Parathyroid adenoma (tissue), 2 donors: Measurements from ENCODE around the gene FBXL5.

Experiments
- H2AFZ ChIP-seq: fragments of 300-600 bp; sonication (generic); one replicate; pipeline ENCODE4 v1.7.0; 2017; ENCODE audit warnings: antibody characterized with exemption, mild to moderate bottlenecking
- H3K27ac ChIP-seq: fragments of 300-600 bp; sonication (generic); one replicate; pipeline ENCODE4 v1.7.0; 2017
- H3K27me3 ChIP-seq: fragments of 300-600 bp; sonication (generic); one replicate; pipeline ENCODE4 v1.7.0; 2017; ENCODE audit warnings: low read length; ENCODE audit not compliant: control insufficient read depth, insufficient read depth
- H3K36me3 ChIP-seq: fragments of 300-600 bp; sonication (generic); one replicate; pipeline ENCODE4 v1.7.0; 2017; ENCODE audit warnings: low read length; ENCODE audit not compliant: control insufficient read depth, insufficient read depth
- H3K4me1 ChIP-seq: fragments of 300-600 bp; sonication (generic); one replicate; pipeline ENCODE4 v1.7.0; 2017; ENCODE audit warnings: control low read depth
- H3K4me2 ChIP-seq: fragments of 300-600 bp; sonication (generic); one replicate; pipeline ENCODE4 v1.7.0; 2017; ENCODE audit warnings: low read length
- H3K4me3 ChIP-seq: fragments of 300-600 bp; sonication (generic); one replicate; pipeline ENCODE4 v1.7.0; 2017; ENCODE audit warnings: low read depth, low read length
- H3K79me2 ChIP-seq: fragments of 300-600 bp; sonication (generic); one replicate; pipeline ENCODE4 v1.7.0; 2017; ENCODE audit warnings: control low read depth
- H3K9ac ChIP-seq: fragments of 300-600 bp; sonication (generic); one replicate; pipeline ENCODE4 v1.7.0; 2017; ENCODE audit warnings: mild to moderate bottlenecking
- H3K9me3 ChIP-seq: fragments of 300-600 bp; sonication (generic); one replicate; pipeline ENCODE4 v1.7.0; 2017; ENCODE audit warnings: low read length; ENCODE audit not compliant: control insufficient read depth
- TF ChIP-seq, protein P1 (sequence below): fragments of 300-600 bp; sonication (generic); IDR thresholded peaks from one replicate; pipeline ENCODE4 v1.7.0; 2017; ENCODE audit warnings: antibody characterized with exemption, mild to moderate bottlenecking
- donor health status: primary hyperparathyroidism.

The FBXL5 gene

DNA sequence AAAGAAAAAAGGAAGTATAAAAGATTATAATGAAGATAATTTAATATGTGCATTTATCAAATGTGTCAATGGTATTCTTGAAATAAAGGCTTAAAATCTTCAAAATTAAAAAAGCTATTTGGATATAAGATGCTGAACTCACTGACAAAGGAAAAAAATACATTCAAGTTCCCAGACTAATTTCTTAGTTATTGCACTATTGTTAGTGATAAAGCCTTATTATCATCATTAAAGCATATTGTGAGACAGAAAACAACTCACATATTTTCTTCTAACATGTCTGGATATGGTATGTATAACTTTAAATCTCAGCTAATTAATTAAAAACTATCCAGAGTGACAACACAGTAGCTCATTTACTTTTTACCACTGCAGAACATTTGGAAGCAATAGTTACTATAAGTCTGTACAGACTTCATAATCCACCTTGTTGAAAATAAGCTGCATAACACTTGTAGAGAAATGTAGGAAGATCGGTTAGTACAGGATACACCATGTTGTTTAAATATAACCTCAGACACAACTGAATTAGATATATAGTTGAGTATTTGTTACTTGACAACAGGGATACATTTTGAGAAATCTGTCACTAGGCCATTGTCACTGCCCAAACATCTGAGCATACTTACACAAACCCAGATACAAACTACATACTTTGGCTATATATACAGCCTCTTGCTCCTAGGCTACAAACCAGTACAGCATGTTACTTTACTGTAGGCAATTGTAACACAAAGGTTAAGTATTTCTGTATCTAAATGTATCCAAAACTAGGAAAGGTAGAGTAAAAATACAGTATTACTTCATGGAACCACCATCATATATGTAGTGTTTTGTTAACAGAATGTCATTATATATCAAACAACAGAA lies 13.6 kb upstream of the FBXL5 start:
- no peak overlapping the region for H3K4me3 ChIP-seq
- no peak overlapping the region for H3K4me2 ChIP-seq
- no peaks in the 10 kb centered on the region for H3K27me3 ChIP-seq
- no peak overlapping the region for H3K27ac ChIP-seq
- H2AFZ ChIP-seq, result no peak overlapping the region
- no peaks in the 10 kb centered on the region for H3K79me2 ChIP-seq
- TF ChIP-seq, protein P1, sequence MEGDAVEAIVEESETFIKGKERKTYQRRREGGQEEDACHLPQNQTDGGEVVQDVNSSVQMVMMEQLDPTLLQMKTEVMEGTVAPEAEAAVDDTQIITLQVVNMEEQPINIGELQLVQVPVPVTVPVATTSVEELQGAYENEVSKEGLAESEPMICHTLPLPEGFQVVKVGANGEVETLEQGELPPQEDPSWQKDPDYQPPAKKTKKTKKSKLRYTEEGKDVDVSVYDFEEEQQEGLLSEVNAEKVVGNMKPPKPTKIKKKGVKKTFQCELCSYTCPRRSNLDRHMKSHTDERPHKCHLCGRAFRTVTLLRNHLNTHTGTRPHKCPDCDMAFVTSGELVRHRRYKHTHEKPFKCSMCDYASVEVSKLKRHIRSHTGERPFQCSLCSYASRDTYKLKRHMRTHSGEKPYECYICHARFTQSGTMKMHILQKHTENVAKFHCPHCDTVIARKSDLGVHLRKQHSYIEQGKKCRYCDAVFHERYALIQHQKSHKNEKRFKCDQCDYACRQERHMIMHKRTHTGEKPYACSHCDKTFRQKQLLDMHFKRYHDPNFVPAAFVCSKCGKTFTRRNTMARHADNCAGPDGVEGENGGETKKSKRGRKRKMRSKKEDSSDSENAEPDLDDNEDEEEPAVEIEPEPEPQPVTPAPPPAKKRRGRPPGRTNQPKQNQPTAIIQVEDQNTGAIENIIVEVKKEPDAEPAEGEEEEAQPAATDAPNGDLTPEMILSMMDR, result no peak
- no peaks in the 10 kb centered on the region for H3K9me3 ChIP-seq
- H3K36me3 ChIP-seq, result no peaks in the 10 kb centered on the region
- no peak overlapping the region for H3K9ac ChIP-seq
- H3K4me1 ChIP-seq, result no peaks in the 10 kb centered on the region

- no peaks in the 10 kb centered on the region for H3K9me3 ChIP-seq
- H3K4me1 ChIP-seq, result no peaks in the 10 kb centered on the region
- no peak overlapping the region for H3K9ac ChIP-seq
- TF ChIP-seq, protein P1, result no peak
- H3K36me3 ChIP-seq, result no peaks in the 10 kb centered on the region
- no peak overlapping the region for H3K27ac ChIP-seq
- no peak overlapping the region for H3K4me3 ChIP-seq
- H3K4me2 ChIP-seq, result no peak overlapping the region
- no peaks in the 10 kb centered on the region for H3K27me3 ChIP-seq
- no peaks in the 10 kb centered on the region for H3K79me2 ChIP-seq
- no peak overlapping the region for H2AFZ ChIP-seq
Observed at GRCh38 chr4:15667006-15667405, 11.8 kb upstream of the FBXL5 start.

DNA sequence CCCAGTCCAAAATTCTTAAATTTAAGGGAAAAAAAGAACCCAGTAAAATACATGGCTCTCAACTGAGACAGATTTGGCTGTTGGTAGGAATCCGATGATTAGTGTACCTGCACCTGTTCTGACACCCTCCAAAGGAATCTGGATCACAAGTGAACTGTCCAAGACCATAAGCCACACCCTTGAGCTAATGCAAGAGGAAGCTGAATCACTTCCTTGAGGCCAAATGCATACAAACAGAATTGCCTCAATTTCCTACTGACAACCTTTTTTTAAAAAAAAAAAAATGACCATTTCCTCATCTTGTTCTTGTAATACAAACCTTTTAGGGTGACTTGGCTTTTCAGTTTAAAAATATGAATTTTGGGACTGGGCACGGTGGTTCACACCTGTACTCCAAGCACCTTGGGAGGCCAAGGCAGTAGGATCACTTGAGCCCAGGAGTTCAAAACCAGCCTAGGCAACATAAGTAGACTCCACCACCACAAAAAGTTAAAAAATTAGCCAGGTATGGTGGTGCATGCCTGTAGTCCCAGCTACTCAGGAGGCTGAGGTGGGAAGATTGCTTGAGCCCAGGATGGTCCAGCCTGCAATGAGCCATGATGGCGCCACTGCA lies 10.7 kb upstream of the FBXL5 start:
- no peaks in the 10 kb centered on the region for H3K4me1 ChIP-seq
- H3K27me3 ChIP-seq, result no peaks in the 10 kb centered on the region
- no peaks in the 10 kb centered on the region for H3K9me3 ChIP-seq
- no peak overlapping the region for H3K4me2 ChIP-seq
- TF ChIP-seq, protein P1, result no peak
- H3K79me2 ChIP-seq, result no peaks in the 10 kb centered on the region
- no peak overlapping the region for H2AFZ ChIP-seq
- H3K9ac ChIP-seq, result no peak overlapping the region
- no peak overlapping the region for H3K27ac ChIP-seq
- H3K4me3 ChIP-seq, result no peak overlapping the region
- no peaks in the 10 kb centered on the region for H3K36me3 ChIP-seq

GRCh38 chr4:15659768-15660570 lies 4.8 kb upstream of the FBXL5 start:
- TF ChIP-seq, protein P1, result no peak
- no peak overlapping the region for H3K4me3 ChIP-seq
- no peak overlapping the region for H2AFZ ChIP-seq
- no peaks in the 10 kb centered on the region for H3K36me3 ChIP-seq
- H3K27ac ChIP-seq, result no peak overlapping the region
- no peaks in the 10 kb centered on the region for H3K4me1 ChIP-seq
- no peak overlapping the region for H3K9ac ChIP-seq
- H3K9me3 ChIP-seq, result no peaks in the 10 kb centered on the region
- H3K27me3 ChIP-seq, result no peaks in the 10 kb centered on the region
- no peak overlapping the region for H3K4me2 ChIP-seq
- H3K79me2 ChIP-seq, result no peaks in the 10 kb centered on the region
